MM.1S (cell line): ENCODE measurements around the gene LMLN.

Experiments
- DNase-seq: peaks from one replicate; pipeline ENCODE4 v3.0.0-alpha.2; 2015
- H2AFZ ChIP-seq: fragments of 300-600 bp; sonication (generic); 2 replicates; pipeline ENCODE4 v1.6.0; 2016; ENCODE audit warnings: antibody characterized with exemption, low read length
- H3F3A ChIP-seq: fragments of 300-600 bp; sonication (generic); 2 replicates; pipeline ENCODE4 v1.6.1; 2016; ENCODE audit warnings: mild to moderate bottlenecking, antibody characterized with exemption, low read length, moderate library complexity, mixed read lengths; ENCODE audit not compliant: insufficient read depth
- H3K27ac ChIP-seq: fragments of 300-600 bp; sonication (generic); 2 replicates; pipeline ENCODE4 v1.5.1; 2016; ENCODE audit warnings: mild to moderate bottlenecking, low read length
- H3K27me3 ChIP-seq: fragments of 300-600 bp; sonication (generic); replicated peaks from 2 replicates; pipeline ENCODE4 v1.6.0; 2016; ENCODE audit warnings: low read length; ENCODE audit not compliant: insufficient read depth
- H3K36me3 ChIP-seq: fragments of 300-600 bp; sonication (generic); replicated peaks from 2 replicates; pipeline ENCODE4 v1.6.1; 2016; ENCODE audit warnings: mild to moderate bottlenecking, low read length, mixed read lengths; ENCODE audit not compliant: insufficient read depth
- H3K4me1 ChIP-seq: fragments of 300-600 bp; sonication (generic); 2 replicates; pipeline ENCODE4 v1.6.1; 2016; ENCODE audit warnings: low read length, mixed read lengths
- H3K4me2 ChIP-seq: fragments of 300-600 bp; sonication (generic); 2 replicates; pipeline ENCODE4 v1.6.0; 2016; ENCODE audit warnings: low read depth, low read length
- H3K4me3 ChIP-seq: fragments of 300-600 bp; sonication (generic); 2 replicates; pipeline ENCODE4 v1.5.1; 2016; ENCODE audit warnings: low read length, mixed read lengths
- H3K79me2 ChIP-seq: fragments of 300-600 bp; sonication (generic); 2 replicates; pipeline ENCODE4 v1.6.1; 2016; ENCODE audit warnings: mixed run types, low read length, mixed read lengths
- H3K9ac ChIP-seq: fragments of 300-600 bp; sonication (generic); 2 replicates; pipeline ENCODE4 v1.6.1; 2016; ENCODE audit warnings: low read length, mixed read lengths
- H3K9me2 ChIP-seq: fragments of 300-600 bp; sonication (generic); replicated peaks from 2 replicates; pipeline ENCODE4 v1.6.1; 2016; ENCODE audit warnings: mild to moderate bottlenecking, low read length, mixed read lengths; ENCODE audit not compliant: insufficient read depth
- H3K9me3 ChIP-seq: fragments of 300-600 bp; sonication (generic); replicated peaks from 2 replicates; pipeline ENCODE4 v1.6.1; 2016; ENCODE audit warnings: mild to moderate bottlenecking, low read length, mixed read lengths; ENCODE audit not compliant: insufficient read depth
- H4K20me1 ChIP-seq: fragments of 300-600 bp; sonication (generic); 2 replicates; pipeline ENCODE4 v1.6.1; 2016; ENCODE audit warnings: mild to moderate bottlenecking, low read length, moderate library complexity, mixed read lengths; ENCODE audit not compliant: insufficient read depth
- EZH2 ChIP-seq: fragments of 300-600 bp; sonication (generic); optimal IDR thresholded peaks from 2 replicates; pipeline ENCODE3; 2017; ENCODE audit warnings: low read depth, mild to moderate bottlenecking, antibody characterized with exemption, low read length, mixed read lengths
- EZH2phosphoT487 ChIP-seq: fragments of 300-600 bp; sonication (generic); IDR thresholded peaks from 2 replicates; pipeline ENCODE4 v1.6.1; 2018; ENCODE audit warnings: antibody characterized with exemption, low read length
- TF ChIP-seq, protein P1 (sequence below): fragments of 300-600 bp; sonication (generic); IDR thresholded peaks from 2 replicates; pipeline ENCODE4 v1.5.1; 2016; ENCODE audit warnings: antibody characterized with exemption, low read length, mixed read lengths

The LMLN gene

DNA sequence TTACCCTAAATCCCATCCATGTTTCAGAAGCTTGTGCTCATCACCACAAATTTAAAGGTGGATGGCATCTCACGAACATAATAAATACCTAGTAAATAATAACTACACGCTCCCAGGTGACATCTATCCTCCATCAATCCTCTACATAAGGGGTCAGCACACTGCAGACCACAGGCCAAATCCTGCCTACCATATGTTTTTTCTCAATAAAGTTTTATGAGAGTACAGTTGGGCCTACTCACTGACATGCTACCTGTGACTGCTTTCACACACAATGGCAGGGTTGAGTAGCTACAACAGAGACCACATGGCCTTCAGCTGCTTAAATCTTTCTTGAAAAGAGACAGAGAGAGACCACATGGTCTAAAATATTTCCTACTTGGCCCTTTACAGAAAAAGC is 105.9 kb downstream of the LMLN start:
- H3K36me3 ChIP-seq: no peaks in the 10 kb centered on the region
- H3K4me1 ChIP-seq: no peaks in the 10 kb centered on the region
- no peaks in the 10 kb centered on the region for H3F3A ChIP-seq
- no peak for DNase-seq
- H4K20me1 ChIP-seq: no peaks in the 10 kb centered on the region
- no peaks in the 10 kb centered on the region for H3K27me3 ChIP-seq
- H3K9me2 ChIP-seq: no peaks in the 10 kb centered on the region
- H3K27ac ChIP-seq: no peak overlapping the region
- H3K4me3 ChIP-seq: no peak overlapping the region
- H3K4me2 ChIP-seq: no peak overlapping the region
- no peaks in the 10 kb centered on the region for H3K79me2 ChIP-seq
- no peaks in the 10 kb centered on the region for H3K9me3 ChIP-seq
- TF ChIP-seq EZH2phosphoT487 (no peak), EZH2 (no peak)
- TF ChIP-seq, protein P1, sequence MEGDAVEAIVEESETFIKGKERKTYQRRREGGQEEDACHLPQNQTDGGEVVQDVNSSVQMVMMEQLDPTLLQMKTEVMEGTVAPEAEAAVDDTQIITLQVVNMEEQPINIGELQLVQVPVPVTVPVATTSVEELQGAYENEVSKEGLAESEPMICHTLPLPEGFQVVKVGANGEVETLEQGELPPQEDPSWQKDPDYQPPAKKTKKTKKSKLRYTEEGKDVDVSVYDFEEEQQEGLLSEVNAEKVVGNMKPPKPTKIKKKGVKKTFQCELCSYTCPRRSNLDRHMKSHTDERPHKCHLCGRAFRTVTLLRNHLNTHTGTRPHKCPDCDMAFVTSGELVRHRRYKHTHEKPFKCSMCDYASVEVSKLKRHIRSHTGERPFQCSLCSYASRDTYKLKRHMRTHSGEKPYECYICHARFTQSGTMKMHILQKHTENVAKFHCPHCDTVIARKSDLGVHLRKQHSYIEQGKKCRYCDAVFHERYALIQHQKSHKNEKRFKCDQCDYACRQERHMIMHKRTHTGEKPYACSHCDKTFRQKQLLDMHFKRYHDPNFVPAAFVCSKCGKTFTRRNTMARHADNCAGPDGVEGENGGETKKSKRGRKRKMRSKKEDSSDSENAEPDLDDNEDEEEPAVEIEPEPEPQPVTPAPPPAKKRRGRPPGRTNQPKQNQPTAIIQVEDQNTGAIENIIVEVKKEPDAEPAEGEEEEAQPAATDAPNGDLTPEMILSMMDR: no peak
- no peak overlapping the region for H3K9ac ChIP-seq
- H2AFZ ChIP-seq: no peak overlapping the region

GRCh38 chr3:198067416-198067815 is 107.4 kb downstream of the LMLN start:
- no peaks in the 10 kb centered on the region for H3K36me3 ChIP-seq
- H3K9me3 ChIP-seq: no peaks in the 10 kb centered on the region
- H3F3A ChIP-seq: no peaks in the 10 kb centered on the region
- H3K79me2 ChIP-seq: no peaks in the 10 kb centered on the region
- no peak for DNase-seq
- TF ChIP-seq EZH2 (no peak), EZH2phosphoT487 (no peak)
- TF ChIP-seq, protein P1: no peak
- no peaks in the 10 kb centered on the region for H3K4me1 ChIP-seq
- no peaks in the 10 kb centered on the region for H3K9me2 ChIP-seq
- no peak overlapping the region for H3K9ac ChIP-seq
- H3K27ac ChIP-seq: no peak overlapping the region
- H2AFZ ChIP-seq: no peak overlapping the region
- H3K4me2 ChIP-seq: no peak overlapping the region
- H4K20me1 ChIP-seq: no peaks in the 10 kb centered on the region
- no peak overlapping the region for H3K4me3 ChIP-seq
- H3K27me3 ChIP-seq: no peaks in the 10 kb centered on the region

GRCh38 chr3:198070871-198071270 is 110.9 kb downstream of the LMLN start:
- DNase-seq: no peak
- Histone ChIP-seq H2AFZ (no peak overlapping the region), H4K20me1 (no peaks in the 10 kb centered on the region), H3K27ac (no peak overlapping the region), H3K9me2 (no peaks in the 10 kb centered on the region), H3K36me3 (no peaks in the 10 kb centered on the region), H3K4me3 (no peak overlapping the region), H3K9me3 (no peaks in the 10 kb centered on the region), H3K4me1 (no peaks in the 10 kb centered on the region), H3K9ac (no peak overlapping the region), H3K79me2 (no peaks in the 10 kb centered on the region), H3K27me3 (no peaks in the 10 kb centered on the region), H3F3A (no peaks in the 10 kb centered on the region), H3K4me2 (no peak overlapping the region)
- TF ChIP-seq EZH2: no peak
- no peak for TF ChIP-seq EZH2phosphoT487
- TF ChIP-seq, protein P1: no peak
